NCI-H2196 (cell line): ENCODE results near the gene CCDC40.
"Not testable (repeated sequence)": the region's sequence is repeated elsewhere in the genome, so short reads cannot be mapped to it uniquely, and the experiment has no call there.

ENCODE experiments used
- DNase-seq: peaks from one replicate; lab custom pipeline; 2025; ENCODE audit not compliant: unreplicated experiment; lab: John Stamatoyannopoulos, UW

Gene CCDC40

GRCh38 chr17:80071116-80071841 is 34.8 kb downstream of the CCDC40 start:
- DNase-seq: peak; percentile 89

DNA sequence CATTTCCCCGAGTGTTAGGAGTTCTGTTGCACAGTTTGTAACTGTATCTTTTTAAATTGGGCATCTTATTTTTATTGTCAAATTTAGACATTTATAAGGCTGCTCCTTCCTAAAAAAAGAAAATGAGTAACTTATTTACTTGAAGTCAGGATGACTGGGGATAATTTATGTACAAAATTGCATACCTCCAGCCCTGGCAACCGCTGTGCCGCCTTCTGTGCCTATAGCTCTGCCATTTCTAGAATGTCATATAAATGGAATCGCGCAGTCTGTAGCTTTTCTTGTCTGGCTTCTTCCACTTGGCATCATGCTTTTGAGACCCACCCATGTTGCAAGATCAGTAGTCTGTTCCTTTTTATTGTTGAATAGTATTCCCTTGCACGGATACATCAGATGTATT is 36.0 kb downstream of the CCDC40 start:
- no peak for DNase-seq

GRCh38 chr17:80080081-80080480 is 43.6 kb downstream of the CCDC40 start:
- no peak for DNase-seq

- DNase-seq: peak; percentile 80
These were observed 45.2 kb downstream of the CCDC40 start for GRCh38 chr17:80081596-80081995.

DNA sequence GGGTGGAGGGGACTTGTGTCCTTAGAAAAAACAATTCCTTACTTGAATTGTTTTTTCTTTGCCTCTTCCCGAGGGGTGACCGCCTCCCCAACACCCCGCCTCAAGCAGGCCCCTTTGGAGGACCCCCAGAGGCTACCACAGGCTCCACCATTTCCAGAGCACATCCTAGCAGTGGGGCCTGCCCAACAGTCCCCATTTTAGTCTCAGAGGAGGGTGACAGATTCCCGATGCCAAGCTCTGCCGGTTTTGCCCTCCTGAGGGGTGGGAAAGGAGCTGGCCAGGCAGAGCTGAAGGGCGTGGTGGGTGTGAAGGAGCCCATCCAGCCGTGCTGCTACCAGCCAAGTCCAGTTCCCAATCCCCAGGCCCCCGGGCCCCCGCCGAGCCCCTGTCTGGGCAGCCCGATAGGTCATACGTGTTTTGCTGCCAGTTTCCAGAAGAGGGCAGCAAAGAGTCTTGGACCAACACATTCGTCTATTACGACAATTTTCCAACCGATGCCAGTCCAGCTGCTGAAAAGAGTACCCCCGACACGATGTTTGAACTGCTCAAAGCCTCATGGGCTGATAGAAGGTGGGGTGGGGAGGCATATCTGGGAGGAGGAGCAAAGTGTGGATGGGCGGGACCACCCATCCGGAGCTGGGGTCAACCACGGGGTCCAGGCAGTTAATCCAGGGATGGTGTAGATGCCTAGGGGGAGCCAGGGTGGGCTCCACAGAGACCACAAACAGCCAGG is 46.1 kb downstream of the CCDC40 start:
- DNase-seq: peak; percentile 90

GRCh38 chr17:80083136-80083661 is 46.8 kb downstream of the CCDC40 start:
- no peak for DNase-seq

DNA sequence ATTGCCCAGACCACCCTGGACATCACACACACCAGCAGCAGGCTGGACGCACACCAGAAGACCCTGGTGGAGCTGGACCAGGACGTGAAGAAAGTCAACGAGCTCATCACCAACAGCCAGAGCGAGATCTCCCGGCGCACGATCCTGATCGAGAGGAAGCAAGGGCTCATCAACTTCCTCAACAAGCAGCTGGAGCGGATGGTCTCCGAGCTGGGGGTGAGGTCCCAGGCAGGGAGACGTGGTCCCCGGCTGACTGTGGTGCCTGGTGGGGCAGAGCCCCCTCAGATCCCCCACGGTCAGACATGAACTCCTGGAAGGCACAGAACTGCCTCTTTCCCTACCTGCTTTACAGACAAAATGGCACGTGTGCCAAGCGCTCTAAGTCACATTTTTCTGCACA is 48.3 kb downstream of the CCDC40 start:
- no peak for DNase-seq

DNA sequence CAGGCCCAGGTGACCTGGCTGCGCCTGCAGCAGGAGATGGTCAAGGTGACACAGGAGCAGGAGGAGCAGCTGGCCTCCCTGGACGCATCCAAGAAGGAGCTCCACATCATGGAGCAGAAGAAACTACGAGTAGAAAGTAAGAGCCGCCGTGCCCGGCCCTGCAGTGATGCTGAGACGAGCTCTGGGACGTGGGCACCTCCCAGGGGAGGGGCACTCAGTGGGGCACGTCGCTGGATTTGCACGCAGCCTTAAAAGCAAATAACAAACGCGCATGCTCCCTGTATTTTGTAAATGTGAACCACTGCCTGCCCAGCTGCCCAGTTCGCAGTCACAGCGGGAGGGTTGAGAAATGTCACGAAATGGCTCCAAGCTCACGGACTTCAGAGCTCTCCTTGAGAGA is 49.6 kb downstream of the CCDC40 start:
- DNase-seq: no peak

DNA sequence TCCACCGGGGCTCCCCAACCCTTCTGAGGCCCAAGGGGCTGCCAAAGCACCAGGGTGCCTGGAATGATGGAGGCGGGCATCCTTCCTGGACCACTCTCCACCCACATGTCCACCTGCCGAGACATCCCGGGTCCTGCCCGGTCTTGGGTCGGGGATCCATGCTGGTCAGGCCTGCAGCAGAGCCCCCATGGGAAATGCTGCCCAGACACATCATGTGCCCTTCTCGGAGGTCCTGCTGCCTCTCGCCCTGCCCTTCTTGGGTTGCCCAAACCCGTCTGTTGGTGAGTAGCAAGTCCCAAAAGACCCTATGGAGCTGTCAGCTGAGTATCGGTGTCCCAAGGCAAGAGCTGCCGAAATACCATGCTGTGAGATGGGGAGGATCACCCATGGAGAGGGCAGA is 50.2 kb downstream of the CCDC40 start:
- no peak for DNase-seq

DNA sequence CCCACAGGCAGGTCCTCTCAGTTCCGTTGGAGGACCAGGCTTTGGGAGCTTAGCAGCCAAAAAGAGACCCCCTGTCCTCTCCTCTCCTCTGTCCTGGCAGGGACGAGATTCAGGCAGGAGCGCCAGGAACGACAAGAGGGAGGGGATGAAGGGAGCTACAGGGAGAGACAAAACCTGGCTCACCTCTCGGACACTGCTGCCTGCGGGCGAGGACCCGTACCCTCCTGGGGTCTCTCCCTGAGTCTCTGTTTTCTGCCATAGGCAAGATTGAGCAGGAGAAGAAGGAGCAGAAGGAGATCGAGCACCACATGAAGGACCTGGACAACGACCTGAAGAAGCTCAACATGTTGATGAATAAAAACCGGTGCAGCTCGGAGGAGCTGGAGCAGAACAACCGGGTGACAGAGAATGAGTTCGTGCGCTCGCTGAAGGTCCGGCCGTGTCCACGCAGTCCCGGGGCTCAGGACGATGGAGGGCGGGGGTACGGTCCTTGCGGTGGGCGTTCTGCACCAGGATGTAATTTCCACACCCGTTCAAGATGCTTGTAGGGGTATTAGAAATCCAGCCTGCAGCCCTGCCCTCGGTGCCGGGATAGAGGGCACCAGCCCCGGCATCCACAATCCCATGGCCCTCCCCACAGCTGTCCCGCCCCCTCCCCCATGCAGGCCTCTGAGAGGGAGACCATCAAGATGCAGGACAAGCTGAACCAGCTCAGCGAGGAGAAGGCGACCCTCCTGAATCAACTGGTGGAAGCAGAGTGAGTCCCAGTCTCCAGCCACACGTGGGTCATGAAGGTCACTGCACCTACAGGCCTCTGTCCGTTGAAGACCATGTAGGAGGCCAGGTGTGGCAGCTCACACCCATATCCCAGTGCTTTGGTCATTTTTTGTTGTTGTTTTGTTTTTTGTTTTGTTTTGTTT is 51.2 kb downstream of the CCDC40 start:
- DNase-seq: no peak

DNA sequence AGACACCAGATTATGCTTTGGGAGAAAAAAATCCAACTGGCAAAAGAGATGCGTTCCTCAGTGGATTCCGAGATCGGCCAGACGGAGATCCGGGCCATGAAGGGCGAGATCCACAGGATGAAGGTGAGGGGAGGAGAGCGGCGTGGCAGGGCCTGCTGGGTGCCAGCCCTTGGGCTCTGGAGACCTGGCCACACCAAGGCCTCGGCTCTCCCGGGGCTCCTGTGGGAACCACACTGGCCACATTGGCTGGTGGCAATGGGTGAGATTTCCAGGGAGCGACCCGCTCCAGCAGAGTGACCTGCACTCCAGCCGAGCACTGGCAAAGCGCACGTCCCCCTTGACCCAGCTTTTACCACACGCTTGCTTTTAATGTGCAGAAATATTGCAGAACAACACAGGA is 53.3 kb downstream of the CCDC40 start:
- no peak for DNase-seq

DNA sequence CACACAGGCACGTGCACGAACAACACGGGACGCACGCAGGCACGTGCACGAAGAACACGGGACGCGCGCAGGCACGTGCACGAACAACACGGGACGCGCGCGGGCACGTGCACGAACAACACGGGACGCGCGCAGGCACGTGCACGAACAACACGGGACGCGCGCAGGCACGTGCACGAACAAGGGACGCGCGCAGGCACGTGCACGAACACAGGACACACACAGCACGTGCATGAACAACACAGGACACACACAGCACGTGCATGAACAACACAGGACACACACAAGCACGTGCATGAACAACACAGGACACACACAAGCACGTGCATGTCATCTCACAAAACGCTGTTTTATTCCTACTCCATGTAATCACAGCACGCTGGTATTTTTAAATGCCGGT is 53.7 kb downstream of the CCDC40 start:
- not testable (repeated sequence) for DNase-seq

DNA sequence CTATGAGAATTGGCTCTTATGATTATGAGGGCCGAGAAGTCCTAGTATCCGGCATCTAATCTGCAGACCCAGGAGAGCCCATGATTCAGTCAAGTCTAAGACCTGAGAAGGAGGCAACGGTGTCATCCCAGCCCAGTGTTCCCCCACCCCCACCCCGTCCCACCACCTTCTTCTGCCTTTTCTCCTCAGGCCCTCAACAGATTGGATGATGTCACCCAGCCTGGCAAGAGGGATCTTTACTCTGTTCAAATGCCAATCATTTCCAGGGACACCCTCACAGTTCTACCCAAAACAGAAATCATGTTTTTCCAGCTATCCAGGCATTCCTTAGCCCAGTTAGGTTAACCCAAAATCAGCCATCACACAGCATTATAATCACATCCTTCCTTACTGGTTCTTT is 54.9 kb downstream of the CCDC40 start:
- DNase-seq: no peak

GRCh38 chr17:80092959-80093358 is 56.5 kb downstream of the CCDC40 start:
- no peak for DNase-seq

- DNase-seq: no peak
These were observed 58.8 kb downstream of the CCDC40 start for GRCh38 chr17:80095038-80095843.

DNA sequence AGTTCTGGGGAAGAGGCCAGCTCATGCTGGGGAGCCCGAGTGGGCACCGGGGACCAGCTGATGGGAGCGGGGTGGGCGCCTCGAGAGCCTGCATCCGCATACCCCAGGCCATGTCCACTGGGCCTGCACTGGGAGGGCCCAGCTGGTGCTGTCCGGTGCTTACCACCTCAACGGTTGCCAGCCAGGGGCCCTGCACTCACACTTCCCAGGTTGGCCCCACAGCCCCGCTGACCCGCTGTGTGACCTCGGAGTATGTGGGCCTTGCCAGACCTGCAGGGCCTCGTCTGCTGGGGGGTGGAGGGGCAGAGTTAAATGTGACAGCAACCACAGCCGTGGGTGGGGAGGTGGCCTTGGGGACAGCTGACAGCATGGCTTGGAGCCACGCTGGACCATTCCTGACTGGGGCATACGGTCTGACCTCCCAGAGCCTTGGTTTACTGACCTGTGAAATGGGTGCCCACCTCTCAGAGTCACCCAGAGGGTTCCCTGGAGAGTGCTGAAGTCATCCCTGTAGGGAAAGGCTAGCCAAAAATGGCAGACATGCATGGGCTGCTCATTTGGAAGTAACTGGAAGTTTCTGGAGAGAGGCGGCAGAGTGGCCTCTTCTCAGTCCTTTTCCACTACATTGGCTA is 59.5 kb downstream of the CCDC40 start:
- no peak for DNase-seq

GRCh38 chr17:80096561-80097021 is 60.1 kb downstream of the CCDC40 start:
- DNase-seq: no peak

GRCh38 chr17:80097127-80097621 is 60.7 kb downstream of the CCDC40 start:
- DNase-seq: no peak

GRCh38 chr17:80097844-80098691 is 61.6 kb downstream of the CCDC40 start:
- DNase-seq: no peak
